Effector memory CD8-positive, alpha-beta T cell (primary cell): Measurements from ENCODE around the gene GAPDHS.

ENCODE experiments used
- ATAC-seq: fragments of 150-1000 bp; cut with Tn5 transposase; replicated peaks from 2 replicates; pipeline ENCODE4 v1.10.0; 2021; ENCODE audit warnings: mild to moderate bottlenecking, moderate library complexity
- DNase-seq, 3 experiments: peaks; one replicate each; pipeline ENCODE4 v3.0.0; 2021
- H3K27ac Mint-ChIP-seq, 2 donors: one replicate each; pipeline ENCODE4 v1.8.0; 2022; ENCODE audit warnings: mild to moderate bottlenecking in 2 of 2, mixed read lengths in 2 of 2, moderate library complexity in 2 of 2
- H3K27me3 Mint-ChIP-seq, 2 donors: one replicate each; pipeline ENCODE4 v1.8.0; 2022; ENCODE audit warnings: mixed read lengths in 2 of 2
- H3K36me3 Mint-ChIP-seq: one replicate; pipeline ENCODE4 v1.8.0; 2022; ENCODE audit warnings: mild to moderate bottlenecking, moderate library complexity, mixed read lengths; ENCODE audit not compliant: insufficient read depth
- H3K4me1 Mint-ChIP-seq, 2 donors: one replicate each; pipeline ENCODE4 v1.8.0; 2022; ENCODE audit warnings: low read depth in 2 of 2, mixed read lengths in 2 of 2
- H3K4me3 Mint-ChIP-seq, 2 donors: one replicate each; pipeline ENCODE4 v1.8.0; 2022; ENCODE audit warnings: mild to moderate bottlenecking in 2 of 2, mixed read lengths in 2 of 2, moderate library complexity in 2 of 2
- H3K9me3 Mint-ChIP-seq, 2 donors: one replicate each; pipeline ENCODE4 v1.8.0; 2022; ENCODE audit warnings: mixed read lengths in 2 of 2

Gene GAPDHS

DNA sequence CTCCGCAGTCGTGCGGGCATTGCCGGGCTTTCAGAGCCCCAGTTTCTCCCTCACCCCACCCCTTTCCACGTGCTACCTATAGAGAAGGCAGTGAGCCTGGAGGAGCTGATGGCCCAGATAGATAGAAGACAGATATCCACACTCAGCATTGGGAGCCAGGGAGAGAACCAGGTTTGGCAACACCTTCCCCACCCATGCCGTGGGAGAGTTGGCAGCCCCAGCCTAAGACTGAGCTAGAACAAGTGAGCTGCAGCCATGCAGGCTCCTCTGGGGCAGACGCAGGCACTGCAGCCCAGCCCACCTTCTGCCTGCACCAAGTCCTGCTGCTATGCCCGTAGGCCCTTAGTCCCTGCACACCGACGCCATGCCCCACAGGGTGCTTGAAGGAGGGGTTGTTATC is 32.6 kb upstream of the GAPDHS start:
- Mint-ChIP-seq H3K4me3 (no peak overlapping the region), H3K36me3 (peaks cover 2% of the 10 kb centered on the region), H3K27me3 (peaks cover 26 to 49% of the 10 kb centered on the region in 2 donors), H3K4me1 (peaks cover 4 to 6% of the 10 kb centered on the region in 2 donors), H3K9me3 (no peaks in the 10 kb centered on the region), H3K27ac (no peak overlapping the region)
- DNase-seq (no peak), ATAC-seq (no peak)

DNA sequence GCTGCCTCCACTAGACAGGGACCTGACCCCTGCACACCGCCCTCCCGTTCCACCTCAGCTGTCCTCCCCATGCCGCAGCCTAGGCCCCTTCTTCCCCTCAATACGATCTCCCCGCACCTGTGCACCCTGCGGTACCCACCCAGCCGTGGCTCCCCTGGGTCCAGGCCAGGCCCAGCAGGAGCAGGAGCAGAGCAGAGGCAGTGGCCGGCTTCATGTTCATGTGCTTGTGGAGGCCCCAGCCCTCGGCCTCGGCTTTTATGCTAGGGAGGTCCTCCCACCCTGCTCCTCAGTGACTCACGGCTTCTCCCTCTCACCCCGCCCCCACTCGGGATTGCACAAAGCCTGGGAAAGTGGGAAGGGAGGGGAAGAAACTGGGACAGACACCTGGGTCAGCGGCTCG is 31.6 kb upstream of the GAPDHS start:
- H3K27me3 Mint-ChIP-seq: peaks cover 35 to 60% of the 10 kb centered on the region in 2 donors
- ATAC-seq (no peak), DNase-seq (no peak)
- H3K9me3 Mint-ChIP-seq: no peaks in the 10 kb centered on the region
- H3K36me3 Mint-ChIP-seq: no peaks in the 10 kb centered on the region
- H3K4me3 Mint-ChIP-seq: no peak overlapping the region
- H3K4me1 Mint-ChIP-seq: peaks cover 4 to 6% of the 10 kb centered on the region in 2 donors
- H3K27ac Mint-ChIP-seq: peak overlapping the region in 1 of 2 donors; percentile 73

DNA sequence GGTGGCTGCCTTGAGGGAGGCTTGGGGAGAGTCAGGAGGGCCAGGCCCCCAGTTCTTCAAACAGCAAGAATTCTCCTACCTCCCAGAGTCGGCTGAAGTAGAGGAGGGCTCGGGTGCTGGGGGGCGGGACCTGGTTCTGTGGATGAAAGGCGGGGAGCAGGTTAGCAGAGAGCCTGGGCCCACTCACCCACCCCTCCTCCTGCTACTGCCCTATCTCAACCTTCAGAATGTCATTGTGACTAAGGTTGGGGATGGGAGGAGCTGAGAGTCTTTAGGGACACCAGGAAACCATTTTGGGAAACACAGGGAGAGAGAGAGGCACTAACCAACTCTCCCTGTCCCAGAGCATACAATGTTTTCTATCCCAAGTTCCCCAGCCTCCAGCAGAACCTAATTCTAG is 30.5 kb upstream of the GAPDHS start:
- no peaks in the 10 kb centered on the region for H3K9me3 Mint-ChIP-seq
- ATAC-seq (no peak), DNase-seq (no peak)
- H3K4me3 Mint-ChIP-seq: no peak overlapping the region
- peaks cover 35 to 70% of the 10 kb centered on the region in 2 donors for H3K27me3 Mint-ChIP-seq
- H3K4me1 Mint-ChIP-seq: peaks cover 4 to 6% of the 10 kb centered on the region in 2 donors
- no peaks in the 10 kb centered on the region for H3K36me3 Mint-ChIP-seq
- no peak overlapping the region for H3K27ac Mint-ChIP-seq

DNA sequence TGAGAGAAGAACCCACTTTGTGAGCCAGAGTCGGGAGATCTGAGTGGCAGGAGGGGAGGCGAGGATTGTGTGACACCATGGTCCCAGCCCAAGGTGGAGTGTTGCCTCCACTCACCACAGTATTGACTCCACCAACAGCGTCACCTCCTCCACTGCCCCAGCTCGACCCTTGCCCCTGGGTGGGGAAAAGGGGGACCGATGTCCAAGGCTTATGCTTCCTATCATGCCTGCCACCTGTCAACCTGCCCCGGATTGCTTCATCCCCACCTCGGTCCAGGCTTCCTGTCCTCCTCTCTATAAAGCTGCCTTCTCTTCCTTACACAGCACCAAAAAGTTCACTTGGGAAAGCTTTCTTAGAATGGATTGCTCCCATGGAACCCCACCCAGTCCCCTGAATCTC is 27.2 kb upstream of the GAPDHS start:
- DNase-seq: no peak
- Mint-ChIP-seq H3K4me1 (peaks cover 18 to 29% of the 10 kb centered on the region in 2 donors), H3K27me3 (peaks cover 35 to 76% of the 10 kb centered on the region in 2 donors), H3K36me3 (peaks cover 3% of the 10 kb centered on the region), H3K27ac (no peak overlapping the region), H3K9me3 (no peaks in the 10 kb centered on the region), H3K4me3 (no peak overlapping the region)
- no peak for ATAC-seq

DNA sequence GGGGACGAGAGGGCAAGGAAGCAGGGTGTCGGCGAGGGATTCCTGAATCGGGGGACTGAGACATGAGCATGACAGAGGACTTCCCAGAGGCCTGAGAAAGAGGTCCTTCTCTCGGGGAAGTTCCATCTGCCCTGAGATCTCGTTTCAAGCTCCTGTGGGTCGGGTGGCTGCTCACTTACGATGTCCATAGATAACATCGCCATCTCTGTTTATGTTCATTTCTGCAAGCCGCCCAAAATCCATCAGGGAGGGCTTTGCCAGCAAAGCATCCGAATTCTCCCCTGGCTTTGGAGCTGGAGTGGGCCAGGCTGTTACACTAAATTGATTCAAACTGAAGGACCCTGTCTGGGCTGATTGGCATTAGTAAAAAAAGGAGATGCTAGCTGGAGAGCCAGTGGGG is 25.7 kb upstream of the GAPDHS start:
- peaks cover 3% of the 10 kb centered on the region for H3K36me3 Mint-ChIP-seq
- H3K27ac Mint-ChIP-seq: no peak overlapping the region
- no peak for ATAC-seq
- H3K4me3 Mint-ChIP-seq: no peak overlapping the region
- H3K27me3 Mint-ChIP-seq: peaks cover 28 to 76% of the 10 kb centered on the region in 2 donors
- no peaks in the 10 kb centered on the region for H3K9me3 Mint-ChIP-seq
- no peak for DNase-seq
- peaks cover 14 to 23% of the 10 kb centered on the region in 2 donors for H3K4me1 Mint-ChIP-seq

DNA sequence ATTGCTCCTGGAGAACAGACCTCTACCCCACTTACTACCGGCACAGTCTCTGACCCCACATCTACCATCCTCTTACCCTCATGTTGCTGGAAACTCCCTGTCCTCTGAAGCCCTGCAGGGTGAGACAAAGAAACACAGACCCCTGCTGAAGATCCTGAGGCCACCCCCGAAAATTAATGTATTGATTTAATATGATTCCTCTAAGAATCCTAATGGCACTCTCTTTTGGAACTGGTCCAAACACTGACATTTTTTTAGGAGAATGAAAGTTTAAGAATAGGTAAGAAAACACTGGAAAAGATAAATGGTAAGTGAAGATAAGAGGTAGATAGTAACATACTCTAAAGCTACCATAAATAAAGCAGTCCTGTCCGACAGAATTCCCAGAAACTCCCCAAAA is 25.1 kb upstream of the GAPDHS start:
- H3K27me3 Mint-ChIP-seq: peaks cover 30 to 76% of the 10 kb centered on the region in 2 donors
- peaks cover 14 to 23% of the 10 kb centered on the region in 2 donors for H3K4me1 Mint-ChIP-seq
- H3K27ac Mint-ChIP-seq: no peak overlapping the region
- ATAC-seq (no peak), DNase-seq (no peak)
- H3K36me3 Mint-ChIP-seq: peaks cover 3% of the 10 kb centered on the region
- H3K4me3 Mint-ChIP-seq: no peak overlapping the region
- no peaks in the 10 kb centered on the region for H3K9me3 Mint-ChIP-seq

DNA sequence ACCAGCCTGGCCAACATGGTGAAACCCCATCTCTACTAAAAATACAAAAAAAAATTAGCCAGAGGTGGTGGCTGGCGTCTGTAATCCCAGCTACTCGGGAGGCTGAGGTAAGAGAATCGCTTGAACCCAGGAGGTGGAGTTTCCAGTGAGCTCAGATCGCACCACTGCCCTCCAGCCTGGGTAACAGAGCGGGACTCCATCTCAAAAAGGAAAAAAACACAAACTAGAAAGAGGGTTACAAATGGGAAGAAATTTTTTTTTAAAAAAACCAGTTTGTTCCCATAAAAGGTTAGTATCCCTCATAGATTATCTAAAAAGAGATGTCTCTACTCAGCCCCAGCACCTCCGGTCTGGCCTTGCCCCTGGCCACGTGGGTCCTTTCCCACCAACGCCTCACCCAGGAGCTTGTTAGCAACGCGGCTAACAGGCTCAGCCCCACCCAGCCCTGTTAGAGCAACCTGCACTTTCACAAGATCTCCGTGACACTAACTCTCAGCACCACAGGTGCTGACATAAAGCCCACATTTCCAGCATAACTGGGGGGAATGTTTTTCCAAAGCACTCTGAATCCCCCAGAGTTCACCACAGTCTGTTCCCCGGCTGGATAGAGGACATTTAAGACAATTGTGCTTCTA is 24.1 kb upstream of the GAPDHS start:
- Mint-ChIP-seq H3K27ac (peak overlapping the region in 1 of 2 donors; percentile 75), H3K27me3 (peaks cover 35 to 76% of the 10 kb centered on the region in 2 donors)
- peak; percentile 89 for ATAC-seq

DNA sequence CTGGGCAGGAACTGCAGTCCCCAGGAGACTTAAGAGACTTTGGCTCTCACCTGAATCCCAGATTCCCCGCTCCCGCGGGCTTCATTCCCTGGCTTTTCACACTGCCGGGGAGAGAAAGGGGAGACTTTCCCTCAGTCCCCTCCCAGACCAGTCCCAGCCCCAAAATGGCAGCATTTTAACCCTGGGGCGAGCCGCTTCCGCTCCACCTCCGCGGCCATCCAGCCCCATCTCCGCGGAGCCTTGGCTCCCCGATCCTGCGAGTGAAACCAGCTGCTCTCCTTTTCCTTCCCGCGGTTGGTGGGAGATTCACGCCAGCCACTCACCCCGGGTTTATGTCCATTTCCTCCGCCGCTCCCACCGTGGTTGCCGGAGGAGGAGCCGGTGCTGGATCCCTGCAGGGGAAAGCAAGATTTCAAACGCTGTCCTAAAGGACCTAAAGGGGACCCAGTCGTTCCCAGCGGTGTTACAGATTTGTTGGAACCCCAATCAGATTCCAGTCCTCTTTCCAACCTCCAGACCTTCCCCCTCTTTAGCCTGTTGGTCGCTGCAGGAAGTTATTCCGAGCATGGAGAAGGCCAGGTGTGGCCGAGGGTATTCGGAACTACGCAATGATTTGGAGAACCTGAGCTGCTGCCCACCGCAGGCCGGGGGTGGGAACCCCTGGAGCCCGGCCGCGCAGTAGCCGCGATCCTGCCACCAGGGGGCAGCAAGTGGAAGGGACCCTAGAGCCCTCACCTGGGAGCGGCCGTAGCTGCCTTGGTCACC is 23.2 kb upstream of the GAPDHS start:
- Mint-ChIP-seq H3K36me3 (peaks cover 3% of the 10 kb centered on the region), H3K4me1 (peaks cover 14 to 23% of the 10 kb centered on the region in 2 donors), H3K4me3 (peak overlapping the region; percentile 77 to 85), H3K27ac (peak overlapping the region; percentile 75 to 79), H3K27me3 (peaks cover 34 to 77% of the 10 kb centered on the region in 2 donors), H3K9me3 (no peaks in the 10 kb centered on the region)
- ATAC-seq (peak; percentile 68), DNase-seq (peak; percentile 69 to 71 (median 69))

More for the DNA sequence above, 24.1 kb upstream of the GAPDHS start:
- peaks cover 3% of the 10 kb centered on the region for H3K36me3 Mint-ChIP-seq
- peak; percentile 36 to 50 (median 47) for DNase-seq
- peak overlapping the region; percentile 77 to 85 for H3K4me3 Mint-ChIP-seq
- peaks cover 14 to 23% of the 10 kb centered on the region in 2 donors for H3K4me1 Mint-ChIP-seq
- H3K9me3 Mint-ChIP-seq: no peaks in the 10 kb centered on the region

DNA sequence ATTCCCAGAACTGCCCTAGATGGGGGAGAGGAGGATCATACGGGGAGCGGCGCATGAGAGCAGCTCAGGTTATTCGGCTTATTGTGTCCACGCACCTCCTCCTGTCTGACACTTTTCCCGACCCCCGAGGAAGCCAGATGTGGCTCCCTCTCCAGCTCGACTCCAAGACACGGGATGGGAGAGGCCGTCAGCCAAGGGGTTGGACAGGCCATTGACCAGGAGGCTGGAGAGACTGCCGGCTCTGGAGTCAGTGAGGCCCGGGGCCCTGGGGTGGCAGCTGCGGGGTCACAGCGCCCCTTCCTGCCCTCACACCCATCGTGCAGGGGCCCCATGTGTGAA is 22.7 kb upstream of the GAPDHS start:
- Mint-ChIP-seq H3K27ac (peak overlapping the region; percentile 75 to 79), H3K9me3 (no peaks in the 10 kb centered on the region), H3K4me1 (peaks cover 14 to 23% of the 10 kb centered on the region in 2 donors), H3K27me3 (peaks cover 28 to 71% of the 10 kb centered on the region in 2 donors), H3K4me3 (peak overlapping the region; percentile 77 to 85), H3K36me3 (peaks cover 3% of the 10 kb centered on the region)
- DNase-seq (no peak), ATAC-seq (no peak)

DNA sequence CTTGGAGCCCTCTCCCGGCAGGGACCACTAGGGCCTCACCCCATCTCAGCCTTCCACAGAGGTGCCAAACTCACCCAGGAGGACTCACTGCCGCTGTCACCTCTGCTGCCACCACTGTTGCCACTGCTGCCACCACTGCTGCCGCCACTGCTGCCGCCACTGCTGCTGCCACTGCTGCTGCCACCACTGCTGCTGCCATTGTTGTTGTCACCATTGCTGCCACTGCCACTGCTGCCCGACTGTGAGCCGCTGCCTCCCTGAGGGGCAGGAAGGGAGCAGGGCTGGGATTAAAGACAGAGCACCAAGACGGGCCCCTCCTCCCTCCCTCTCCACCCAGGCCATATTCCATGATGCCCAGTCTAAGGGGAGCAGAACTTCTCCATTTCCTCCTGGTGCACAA is 21.9 kb upstream of the GAPDHS start:
- Mint-ChIP-seq H3K27ac (peak overlapping the region in 1 of 2 donors; percentile 69), H3K36me3 (peaks cover 3% of the 10 kb centered on the region), H3K9me3 (no peaks in the 10 kb centered on the region), H3K4me3 (no peak overlapping the region), H3K27me3 (peaks cover 21 to 64% of the 10 kb centered on the region in 2 donors), H3K4me1 (peaks cover 14 to 23% of the 10 kb centered on the region in 2 donors)
- DNase-seq: no peak
- ATAC-seq: no peak

DNA sequence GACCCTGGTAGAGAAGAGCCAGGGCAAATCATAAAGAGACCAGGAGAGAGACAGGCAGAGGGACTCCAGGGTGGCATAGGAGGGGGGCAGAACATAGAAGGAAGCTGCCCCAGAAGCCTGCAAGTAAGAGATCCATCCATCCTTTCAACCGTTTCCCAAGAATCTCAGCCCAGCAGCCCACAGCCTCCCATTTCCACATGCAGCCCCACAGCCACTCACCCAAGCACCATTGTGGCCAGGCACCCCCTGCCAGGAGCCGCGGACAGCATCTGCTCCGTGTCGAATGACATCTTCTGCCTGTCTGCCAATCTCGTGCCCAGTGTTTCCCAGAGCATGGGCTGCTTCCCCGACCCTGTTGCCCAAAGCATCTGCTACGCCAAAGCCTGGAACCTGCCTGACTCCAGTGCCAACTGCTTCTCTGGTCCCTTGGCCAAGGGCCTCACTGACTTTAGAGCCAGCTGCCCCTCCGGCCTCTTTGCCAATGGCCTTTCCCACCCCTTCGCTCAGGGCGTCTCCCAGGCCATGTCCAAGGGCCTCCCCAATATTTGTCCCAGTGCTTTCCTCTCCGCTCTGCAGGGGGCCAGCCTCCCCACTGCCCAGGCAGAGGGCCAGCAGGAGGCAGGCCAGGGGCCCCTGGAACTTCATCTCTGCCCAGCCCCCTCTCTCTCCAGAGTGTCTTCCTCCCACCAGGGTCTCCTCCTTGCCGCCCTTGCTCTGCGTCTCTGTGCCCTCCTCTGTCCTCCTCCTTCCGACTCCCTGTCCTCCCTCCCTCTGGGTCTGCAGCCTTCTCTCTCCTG is 20.2 kb upstream of the GAPDHS start:
- H3K4me3 Mint-ChIP-seq: no peak overlapping the region
- ATAC-seq: no peak
- no peaks in the 10 kb centered on the region for H3K9me3 Mint-ChIP-seq
- no peak for DNase-seq
- H3K27ac Mint-ChIP-seq: no peak overlapping the region
- H3K36me3 Mint-ChIP-seq: peaks cover 3% of the 10 kb centered on the region
- peaks cover 14 to 23% of the 10 kb centered on the region in 2 donors for H3K4me1 Mint-ChIP-seq
- H3K27me3 Mint-ChIP-seq: peaks cover 23 to 61% of the 10 kb centered on the region in 2 donors

DNA sequence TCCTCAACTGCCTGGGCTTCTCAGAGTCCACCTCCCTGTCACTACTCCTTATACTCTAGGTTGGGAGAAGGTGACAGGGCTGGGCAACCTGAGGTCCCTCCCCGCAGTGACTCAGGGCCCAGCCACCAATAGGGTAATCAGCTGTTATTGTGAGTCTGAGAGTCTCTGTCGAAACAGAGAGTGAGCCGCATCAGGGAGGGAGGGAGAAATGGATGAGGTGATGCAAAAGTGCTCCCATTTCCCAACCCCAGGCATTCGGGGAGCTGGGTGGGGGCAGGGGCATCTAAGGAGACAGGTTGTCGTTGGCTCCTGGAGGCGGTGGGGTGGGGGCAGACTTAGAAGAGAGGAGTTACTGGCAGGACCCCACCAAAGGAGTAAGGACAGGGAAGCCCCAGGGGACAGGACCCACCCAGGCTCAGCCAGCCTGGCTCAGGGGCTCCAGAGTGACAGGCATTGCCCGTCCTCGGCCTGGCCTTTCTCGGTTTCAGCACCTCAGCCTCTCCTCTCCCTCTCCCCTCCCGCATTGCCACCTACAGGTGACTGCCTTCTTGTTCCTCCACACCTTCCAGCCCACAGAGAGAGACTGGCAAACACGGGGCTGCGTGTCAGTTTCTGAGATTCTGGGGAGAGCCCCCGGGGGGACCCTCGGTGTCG is 19.5 kb upstream of the GAPDHS start, which contains the start of gene DMKN:
TSS of gene DMKN (minus strand) at position 22 of the 654 bp plus-strand sequence. CDS start 174 bp downstream, outside the sequence.
- H3K27ac Mint-ChIP-seq: no peak within 1 kb of the TSS
- peaks cover 14 to 20% of the 10 kb centered on the region in 2 donors for H3K4me1 Mint-ChIP-seq
- H3K36me3 Mint-ChIP-seq: peaks cover 3% of the 10 kb centered on the region
- H3K9me3 Mint-ChIP-seq: no peaks in the 10 kb centered on the region
- H3K4me3 Mint-ChIP-seq: no peak within 1 kb of the TSS
- ATAC-seq (no peak), DNase-seq (no peak)
- H3K27me3 Mint-ChIP-seq: peaks cover 29 to 68% of the 10 kb centered on the region in 2 donors

DNA sequence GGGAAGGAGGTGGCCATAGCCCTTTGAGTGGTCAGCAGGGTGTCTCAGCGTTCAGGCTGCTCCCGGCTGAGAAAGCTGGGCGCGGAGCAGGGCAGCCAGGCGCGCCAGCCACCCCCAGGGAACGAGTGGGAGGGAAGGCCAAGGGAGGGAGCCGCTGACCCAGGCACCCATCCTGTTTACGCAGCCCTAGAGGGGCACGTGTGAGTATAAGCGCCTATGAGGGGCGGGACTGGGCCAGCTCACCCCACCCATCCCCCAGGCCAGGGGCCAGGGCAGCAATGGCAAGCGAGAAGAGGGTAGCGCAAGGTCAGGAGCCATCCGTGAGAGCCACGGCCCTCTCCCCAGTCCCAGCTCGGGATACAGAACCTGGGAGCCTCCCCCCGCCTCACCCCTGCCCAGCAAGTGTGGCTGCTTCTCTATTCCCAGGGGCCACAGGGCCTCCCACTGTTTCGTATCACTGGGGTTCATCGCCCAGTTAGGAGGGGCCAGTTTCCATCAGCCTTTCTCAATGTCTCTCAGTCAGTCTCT is 18.9 kb upstream of the GAPDHS start:
- ATAC-seq (no peak), DNase-seq (no peak)
- H3K36me3 Mint-ChIP-seq: peaks cover 3% of the 10 kb centered on the region
- no peak overlapping the region for H3K27ac Mint-ChIP-seq
- no peak overlapping the region for H3K4me3 Mint-ChIP-seq
- no peaks in the 10 kb centered on the region for H3K9me3 Mint-ChIP-seq
- H3K4me1 Mint-ChIP-seq: peaks cover 13 to 14% of the 10 kb centered on the region in 2 donors
- H3K27me3 Mint-ChIP-seq: peaks cover 31 to 74% of the 10 kb centered on the region in 2 donors
